Endothelial cell (in vitro differentiated cells): ENCODE results near the gene MEIOB. TPM values are rescaled to one million over a fixed set of nuclear protein-coding genes. Genes with fewer than 3 reads are reported as not detected.

Experiments
- DNase-seq: peaks from one replicate; pipeline ENCODE4 v3.0.0; 2021; ENCODE audit warnings: low spot score
- H3K27ac Mint-ChIP-seq: one replicate; pipeline ENCODE4 v1.8.0; 2021; ENCODE audit warnings: mixed read lengths, inconsistent platforms; ENCODE audit not compliant: unreplicated experiment
- H3K27me3 Mint-ChIP-seq: one replicate; pipeline ENCODE4 v1.8.0; 2021; ENCODE audit warnings: mild to moderate bottlenecking, moderate library complexity, mixed read lengths, inconsistent platforms; ENCODE audit not compliant: unreplicated experiment
- H3K36me3 Mint-ChIP-seq: one replicate; pipeline ENCODE4 v1.8.0; 2021; ENCODE audit warnings: mild to moderate bottlenecking, low read depth, mixed read lengths, inconsistent platforms; ENCODE audit not compliant: unreplicated experiment
- H3K4me1 Mint-ChIP-seq: one replicate; pipeline ENCODE4 v1.8.0; 2021; ENCODE audit warnings: mild to moderate bottlenecking, mixed read lengths, inconsistent platforms; ENCODE audit not compliant: unreplicated experiment
- H3K4me3 Mint-ChIP-seq: one replicate; pipeline ENCODE4 v1.8.0; 2021; ENCODE audit warnings: mild to moderate bottlenecking, mixed read lengths, inconsistent platforms; ENCODE audit not compliant: unreplicated experiment
- H3K9me3 Mint-ChIP-seq: one replicate; pipeline ENCODE4 v1.8.0; 2021; ENCODE audit warnings: mixed read lengths, inconsistent platforms; ENCODE audit not compliant: unreplicated experiment
- total RNA-seq: library from RNA; stranded (reverse); fragmentation: NEBNext Ultra II Directional; extraction: Animal tissue kit (Norgen Biotek cat#: 25700); gene quantifications from one replicate; pipeline ENCODE4 v1.2.1, GENCODE V29; 2021; ENCODE audit not compliant: unreplicated experiment
- TF ChIP-seq, protein P1 (sequence below): fragments of 200-600 bp; sonication (generic); IDR thresholded peaks from one replicate; pipeline ENCODE4 v1.5.0; 2021; ENCODE audit warnings: antibody characterized with exemption; ENCODE audit not compliant: unreplicated experiment

MEIOB gene
- total RNA-seq, 1 donor from 2014 or later, result not detected

DNA sequence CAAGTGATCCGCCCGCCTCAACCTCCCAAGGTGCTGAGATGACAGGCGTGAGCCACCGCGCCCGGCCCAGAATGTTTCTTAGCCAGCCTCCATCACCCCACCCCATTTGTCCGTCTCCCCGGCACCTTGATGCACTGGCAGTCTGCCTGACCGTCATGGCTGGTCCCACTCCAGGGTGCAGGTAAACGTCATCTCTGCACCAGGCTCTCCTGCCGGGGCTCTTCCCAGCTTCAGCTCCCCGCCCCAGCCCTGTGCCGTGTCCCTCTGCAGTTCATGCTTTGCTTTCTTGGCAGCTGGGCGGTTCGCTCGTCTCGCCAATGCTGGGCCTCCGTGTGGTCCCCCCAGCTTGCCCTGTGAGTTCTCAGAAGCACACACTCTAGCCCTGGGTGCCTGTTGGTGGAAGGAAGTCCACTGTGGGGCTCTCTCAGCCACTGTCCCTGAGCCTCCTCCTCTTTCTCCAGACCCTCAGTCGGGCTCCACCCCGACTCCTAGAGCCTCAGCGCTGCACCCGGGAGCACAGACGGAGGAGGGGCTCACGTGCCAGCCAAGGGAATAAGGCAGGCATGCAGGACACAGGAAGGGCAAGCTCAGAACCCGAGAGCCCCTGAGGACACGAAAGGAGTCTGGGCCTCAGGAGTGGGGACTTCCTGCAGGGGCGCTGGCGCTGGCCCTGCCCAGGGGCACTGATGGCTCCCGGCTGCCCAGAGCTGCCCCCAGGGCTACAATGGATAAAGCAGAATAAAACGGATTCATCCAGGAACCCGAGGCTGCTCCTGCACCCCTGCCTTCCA lies 34.3 kb upstream of the MEIOB start:
- peaks cover 10% of the 10 kb centered on the region for H3K27me3 Mint-ChIP-seq
- DNase-seq, result no peak
- no peaks in the 10 kb centered on the region for H3K36me3 Mint-ChIP-seq
- H3K4me1 Mint-ChIP-seq, result peaks cover 4% of the 10 kb centered on the region
- no peaks in the 10 kb centered on the region for H3K9me3 Mint-ChIP-seq
- H3K4me3 Mint-ChIP-seq, result no peak overlapping the region
- no peak overlapping the region for H3K27ac Mint-ChIP-seq
- TF ChIP-seq, protein P1, sequence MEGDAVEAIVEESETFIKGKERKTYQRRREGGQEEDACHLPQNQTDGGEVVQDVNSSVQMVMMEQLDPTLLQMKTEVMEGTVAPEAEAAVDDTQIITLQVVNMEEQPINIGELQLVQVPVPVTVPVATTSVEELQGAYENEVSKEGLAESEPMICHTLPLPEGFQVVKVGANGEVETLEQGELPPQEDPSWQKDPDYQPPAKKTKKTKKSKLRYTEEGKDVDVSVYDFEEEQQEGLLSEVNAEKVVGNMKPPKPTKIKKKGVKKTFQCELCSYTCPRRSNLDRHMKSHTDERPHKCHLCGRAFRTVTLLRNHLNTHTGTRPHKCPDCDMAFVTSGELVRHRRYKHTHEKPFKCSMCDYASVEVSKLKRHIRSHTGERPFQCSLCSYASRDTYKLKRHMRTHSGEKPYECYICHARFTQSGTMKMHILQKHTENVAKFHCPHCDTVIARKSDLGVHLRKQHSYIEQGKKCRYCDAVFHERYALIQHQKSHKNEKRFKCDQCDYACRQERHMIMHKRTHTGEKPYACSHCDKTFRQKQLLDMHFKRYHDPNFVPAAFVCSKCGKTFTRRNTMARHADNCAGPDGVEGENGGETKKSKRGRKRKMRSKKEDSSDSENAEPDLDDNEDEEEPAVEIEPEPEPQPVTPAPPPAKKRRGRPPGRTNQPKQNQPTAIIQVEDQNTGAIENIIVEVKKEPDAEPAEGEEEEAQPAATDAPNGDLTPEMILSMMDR, result no peak

- no peak overlapping the region for H3K27ac Mint-ChIP-seq
- H3K27me3 Mint-ChIP-seq, result peaks cover 10% of the 10 kb centered on the region
- H3K4me1 Mint-ChIP-seq, result peaks cover 4% of the 10 kb centered on the region
- DNase-seq, result no peak
- no peak overlapping the region for H3K4me3 Mint-ChIP-seq
- TF ChIP-seq, protein P1, result no peak
- H3K36me3 Mint-ChIP-seq, result no peaks in the 10 kb centered on the region
- H3K9me3 Mint-ChIP-seq, result no peaks in the 10 kb centered on the region
Observed at GRCh38 chr16:1903845-1904840, 32.2 kb upstream of the MEIOB start.

- no peak for DNase-seq
- no peaks in the 10 kb centered on the region for H3K4me1 Mint-ChIP-seq
- no peaks in the 10 kb centered on the region for H3K36me3 Mint-ChIP-seq
- H3K4me3 Mint-ChIP-seq, result no peak overlapping the region
- no peak overlapping the region for H3K27ac Mint-ChIP-seq
- no peaks in the 10 kb centered on the region for H3K9me3 Mint-ChIP-seq
- TF ChIP-seq, protein P1, result no peak
- peaks cover 10% of the 10 kb centered on the region for H3K27me3 Mint-ChIP-seq
Observed at GRCh38 chr16:1903220-1903574, 31.2 kb upstream of the MEIOB start.

DNA sequence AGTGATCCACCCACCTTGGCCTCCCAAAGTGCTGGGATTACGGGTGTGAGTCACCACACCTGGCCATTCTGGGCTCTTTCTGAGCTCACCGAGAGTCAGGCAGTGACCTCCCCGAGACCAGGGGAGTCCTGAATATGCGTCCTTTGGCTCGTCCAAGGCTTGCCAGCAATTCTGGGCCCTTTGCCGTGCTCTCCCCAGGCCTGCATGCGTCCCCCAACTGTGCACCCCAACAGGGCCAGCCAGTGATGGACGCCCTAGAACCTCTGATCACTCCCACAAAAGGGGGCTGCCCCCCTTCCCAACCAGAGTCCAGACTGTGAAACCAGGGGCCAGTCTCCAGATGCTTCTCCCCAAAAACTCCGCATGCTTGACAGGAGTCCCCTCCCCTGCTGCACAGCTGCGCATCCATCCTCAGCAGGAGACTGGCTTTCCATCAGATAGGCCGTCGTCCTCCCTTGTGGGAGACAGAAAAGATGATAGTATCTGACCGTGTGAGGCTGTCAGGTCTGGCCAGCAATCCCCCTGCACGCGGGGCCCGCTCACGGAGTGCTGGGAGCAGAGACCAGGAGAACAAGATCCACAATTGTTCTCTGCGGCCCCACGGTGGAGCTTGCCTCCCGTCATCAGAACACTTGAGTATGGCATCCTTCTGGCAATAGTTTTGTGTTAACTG lies 30.7 kb upstream of the MEIOB start:
- no peaks in the 10 kb centered on the region for H3K36me3 Mint-ChIP-seq
- TF ChIP-seq, protein P1, result no peak
- DNase-seq, result no peak
- H3K4me1 Mint-ChIP-seq, result no peaks in the 10 kb centered on the region
- H3K27me3 Mint-ChIP-seq, result peaks cover 10% of the 10 kb centered on the region
- no peak overlapping the region for H3K4me3 Mint-ChIP-seq
- no peaks in the 10 kb centered on the region for H3K9me3 Mint-ChIP-seq
- no peak overlapping the region for H3K27ac Mint-ChIP-seq
